GM21723 (cell line): ENCODE data around the gene WSB1.

ENCODE experiments used
- ATAC-seq: cut with Tn5 transposase; IDR thresholded peaks from one replicate; pipeline ENCODE4 v1.9.1; 2021; ENCODE audit warnings: mild to moderate bottlenecking, moderate library complexity; ENCODE audit not compliant: unreplicated experiment

Gene WSB1

GRCh38 chr17:27354491-27355081 lies 60.7 kb downstream of the WSB1 start:
- ATAC-seq: peak; percentile 16

GRCh38 chr17:27355419-27355818 lies 61.5 kb downstream of the WSB1 start:
- no peak for ATAC-seq

- ATAC-seq: no peak
These were observed 62.3 kb downstream of the WSB1 start for GRCh38 chr17:27356091-27356705.

- ATAC-seq: no peak
These were observed 63.3 kb downstream of the WSB1 start for GRCh38 chr17:27357236-27357635.

GRCh38 chr17:27360507-27360906 lies 66.6 kb downstream of the WSB1 start:
- no peak for ATAC-seq

GRCh38 chr17:27361695-27362094 lies 67.8 kb downstream of the WSB1 start:
- ATAC-seq: no peak

GRCh38 chr17:27362503-27362902 lies 68.6 kb downstream of the WSB1 start:
- no peak for ATAC-seq

GRCh38 chr17:27362909-27363308 lies 69.0 kb downstream of the WSB1 start:
- ATAC-seq: no peak

- no peak for ATAC-seq
These were observed 69.4 kb downstream of the WSB1 start for GRCh38 chr17:27363326-27363725.
